Endothelial cell of umbilical vein (primary cell): ENCODE measurements around the gene SPDYE6. TPM values are rescaled to one million over a fixed set of nuclear protein-coding genes. Genes with fewer than 3 reads are reported as not detected.

Experiments used
- BruUV-seq: library from RNA; stranded (reverse); fragments of 400-500 nt; replicated peaks from 2 replicates; lab custom pipeline; 2021; lab: Mats Ljungman, UMichigan
- CTCF ChIA-PET: fragments of 300-600, 350-600 bp; sonication (Branson Sonifier 250); formaldehyde crosslinking; loops from one replicate; lab custom pipeline; 2021; ENCODE audit warnings: antibody characterized with exemption, inconsistent platforms; lab: Charles Lee
- POLR2A ChIA-PET: fragments of 300-600, 350-600 bp; sonication (Branson Sonifier 250); formaldehyde crosslinking; loops from one replicate; lab custom pipeline; 2021; ENCODE audit warnings: antibody characterized with exemption, inconsistent platforms; lab: Charles Lee
- DNase-seq: peaks from one replicate; pipeline ENCODE4 v3.0.0-alpha.2; 2011; ENCODE audit warnings: low read depth, low spot score
- FAIRE-seq: peaks from 2 replicates; lab custom pipeline; 2011; peaks lifted over from hg19 to GRCh38; lab: Jason Lieb, UNC
- H2AFZ ChIP-seq: 2 replicates; pipeline ENCODE4 v1.6.0; 2012; ENCODE audit warnings: low read depth, low read length, control low read depth, inconsistent platforms
- H3K27ac ChIP-seq: 2 replicates; pipeline ENCODE4 v1.5.1; 2011; ENCODE audit warnings: low read depth, mild to moderate bottlenecking, control low read depth, low read length, moderate library complexity; ENCODE audit not compliant: insufficient read depth
- H3K27me3 ChIP-seq, 2 experiments: 2 replicates each; pipeline versions ENCODE4 v1.6.0 to v1.6.1; 2011; ENCODE audit warnings: low read length in 2 of 2, mixed read lengths in 1 of 2; ENCODE audit not compliant: control insufficient read depth in 2 of 2, insufficient read depth in 2 of 2
- H3K36me3 ChIP-seq, 2 experiments: 2 replicates in 1 of 2; 3 replicates in 1 of 2; pipeline ENCODE4 v1.5.1; 2011; ENCODE audit warnings: low read length in 2 of 2, mild to moderate bottlenecking in 1 of 2, moderate library complexity in 1 of 2; ENCODE audit not compliant: control insufficient read depth in 2 of 2, insufficient read depth in 2 of 2; ENCODE audit errors: extremely low read depth in 1 of 2
- H3K4me1 ChIP-seq: 3 replicates; pipeline ENCODE4 v1.5.1; 2011; ENCODE audit warnings: mild to moderate bottlenecking, low read length; ENCODE audit not compliant: control insufficient read depth, insufficient read depth; ENCODE audit errors: extremely low read depth
- H3K4me2 ChIP-seq: 2 replicates; pipeline ENCODE4 v1.6.1; 2011; ENCODE audit warnings: low read length, control low read depth, mixed read lengths; ENCODE audit not compliant: insufficient read depth
- H3K4me3 ChIP-seq, 3 experiments: fragments of 200-600 bp in 1 of 3; sonication (generic), shearing (Covaris generic) in 1 of 3; replicated peaks in 1 of 3; 2 replicates each; pipeline ENCODE4 v1.5.1; 2011 to 2016; ENCODE audit warnings: control low read depth in 3 of 3, low read length in 3 of 3, mild to moderate bottlenecking in 2 of 3, inconsistent platforms in 1 of 3, low read depth in 1 of 3, moderate library complexity in 1 of 3; ENCODE audit not compliant: insufficient read depth in 1 of 3
- H3K79me2 ChIP-seq: 2 replicates; pipeline ENCODE4 v1.6.0; 2012; ENCODE audit warnings: low read length, inconsistent platforms; ENCODE audit not compliant: control insufficient read depth, insufficient read depth
- H3K9ac ChIP-seq: replicated peaks from 2 replicates; pipeline ENCODE3; 2011; ENCODE audit warnings: low read length, control low read depth; ENCODE audit not compliant: insufficient read depth; ENCODE audit errors: extremely low read depth
- H3K9me1 ChIP-seq: replicated peaks from 3 replicates; pipeline ENCODE4 v1.6.0; 2011; ENCODE audit warnings: mild to moderate bottlenecking, low read length; ENCODE audit not compliant: control insufficient read depth, insufficient read depth; ENCODE audit errors: extremely low read depth
- H3K9me3 ChIP-seq: replicated peaks from 2 replicates; pipeline ENCODE4 v1.5.1; 2012; ENCODE audit warnings: low read length, inconsistent platforms; ENCODE audit not compliant: control insufficient read depth, insufficient read depth
- H4K20me1 ChIP-seq: replicated peaks from 2 replicates; pipeline ENCODE3; 2011; ENCODE audit warnings: mild to moderate bottlenecking, low read length; ENCODE audit not compliant: control insufficient read depth, insufficient read depth; ENCODE audit errors: extremely low read depth
- EZH2 ChIP-seq: IDR thresholded peaks from 2 replicates; pipeline ENCODE4 v1.6.1; 2012; ENCODE audit warnings: borderline replicate concordance, low read depth, mild to moderate bottlenecking, moderate library complexity, low read length, inconsistent platforms; ENCODE audit not compliant: severe bottlenecking
- FOS ChIP-seq: IDR thresholded peaks from 2 replicates; pipeline ENCODE4 v1.6.1; 2011; ENCODE audit warnings: mild to moderate bottlenecking, low read length, moderate library complexity, borderline replicate concordance; ENCODE audit not compliant: insufficient read depth
- GATA2 ChIP-seq: IDR thresholded peaks from 2 replicates; pipeline ENCODE4 v1.7.0; 2011; ENCODE audit warnings: low read depth, mild to moderate bottlenecking, moderate library complexity, mixed read lengths, low read length; ENCODE audit not compliant: insufficient read length, insufficient read depth
- JUN ChIP-seq: IDR thresholded peaks from 2 replicates; pipeline ENCODE4 v1.6.1; 2011; ENCODE audit warnings: borderline replicate concordance, low read depth; ENCODE audit not compliant: insufficient read length, insufficient read depth
- MYC ChIP-seq: IDR thresholded peaks from one replicate; pipeline ENCODE4 v1.6.1; 2011; ENCODE audit warnings: mild to moderate bottlenecking, low read depth, low read length
- POLR2A ChIP-seq: IDR thresholded peaks from 2 replicates; pipeline ENCODE4 v1.6.1; 2012; ENCODE audit warnings: low read depth, mild to moderate bottlenecking, control low read depth, low read length
- POLR2AphosphoS5 ChIP-seq: IDR thresholded peaks from 2 replicates; pipeline ENCODE4 v1.6.1; 2012; ENCODE audit warnings: low read depth, mild to moderate bottlenecking, control low read depth, low read length, moderate library complexity; ENCODE audit not compliant: insufficient read depth
- dilution Hi-C: fragments of 300-500 bp; cut with MboI; formaldehyde crosslinking; loops from one replicate; pipeline ENCODE4 v1.15.0; 2019; ENCODE audit warnings: low sequenced_read_pairs; ENCODE audit not compliant: extremely low pct_ligation_motif_present
- intact Hi-C: fragments of 100-400 bp; cut with micrococcal nuclease; formaldehyde crosslinking; loops from one replicate; pipeline ENCODE4 v1.10.0; 2022
- polyA plus RNA-seq, 4 experiments: library from polyadenylated mRNA; depleted of rRNA in 3 of 4; stranded (reverse) in 3 of 4; unstranded in 1 of 4; fragments of >200 nt; gene quantifications; 2 replicates each; pipeline versions ENCODE4 v1.2.1 to v1.2.3, GENCODE V29; 2011 to 2012; ENCODE audit warnings: missing spikeins in 1 of 4
- total RNA-seq: library from RNA; stranded (reverse); gene quantifications from 2 replicates; pipeline ENCODE4 v1.2.3, GENCODE V29; 2021
- TF ChIP-seq, protein P1 (sequence below): IDR thresholded peaks from 2 replicates; pipeline ENCODE4 v1.6.1; 2011; ENCODE audit not compliant: insufficient read depth, insufficient read length
- TF ChIP-seq, protein P2 (sequence below), 2 donors: IDR thresholded peaks; 1 replicate in 1 of 2; 2 replicates in 1 of 2; pipeline ENCODE4 v1.5.1; 2011; ENCODE audit warnings: low read length in 2 of 2, mild to moderate bottlenecking in 2 of 2, moderate library complexity in 2 of 2, control low read depth in 1 of 2, inconsistent platforms in 1 of 2, low read depth in 1 of 2; ENCODE audit not compliant: insufficient read depth in 1 of 2; ENCODE audit errors: extremely low read depth in 1 of 2

The SPDYE6 gene
- total and polyA plus RNA-seq, 2 donors (not counting 3 experiments of a cell fraction or from before 2014, with no cell fraction given) = not detected

DNA sequence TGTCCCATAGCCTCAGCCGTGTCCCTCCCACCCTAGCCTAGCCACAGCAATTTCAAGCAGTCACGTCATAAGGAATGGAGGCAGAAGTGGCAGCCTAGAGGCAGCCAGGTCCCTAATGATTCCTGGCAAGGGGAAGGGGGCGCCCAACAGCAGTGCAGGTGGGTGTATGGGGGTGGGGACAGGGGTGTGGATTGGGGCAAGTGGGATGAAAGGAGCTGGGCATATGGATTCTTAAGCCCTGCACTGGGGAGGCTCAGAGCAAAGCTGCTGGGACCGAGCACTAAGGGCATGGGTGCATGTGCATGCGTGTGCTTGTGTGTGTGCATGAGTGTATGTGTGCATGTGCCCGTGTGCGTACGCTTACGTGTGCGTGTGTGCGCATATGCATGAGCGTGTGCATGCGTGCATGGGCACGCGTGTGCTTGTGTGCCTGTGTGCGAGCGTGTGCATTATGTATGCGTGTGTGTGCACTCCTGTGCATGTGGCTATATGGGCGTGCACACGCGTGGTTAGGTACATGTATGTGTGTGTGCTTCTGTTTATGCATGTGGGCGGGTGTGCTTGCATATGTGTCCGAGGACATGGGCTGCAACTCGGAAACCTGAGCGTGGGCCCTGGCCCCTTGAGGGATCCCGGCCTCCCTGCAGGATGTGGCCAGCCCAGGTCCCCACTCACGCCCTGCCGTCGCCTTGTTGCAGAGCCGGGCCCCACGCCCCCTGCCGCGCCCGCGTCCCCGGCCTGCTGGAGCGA, 35.5 kb downstream of the SPDYE6 start:
- no peaks in the 10 kb centered on the region for H3K27me3 ChIP-seq
- H3K9me1 ChIP-seq = no peaks in the 10 kb centered on the region
- no peak overlapping the region for H3K4me3 ChIP-seq
- H3K36me3 ChIP-seq = no peaks in the 10 kb centered on the region
- peaks cover 10% of the 10 kb centered on the region for H3K4me1 ChIP-seq
- H2AFZ ChIP-seq = no peak overlapping the region
- no peaks in the 10 kb centered on the region for H3K79me2 ChIP-seq
- no peak for DNase-seq
- no peak overlapping the region for H3K9ac ChIP-seq
- intact Hi-C loops (no loop called here), dilution Hi-C loops (no loop called here)
- ChIA-PET POLR2A (no interaction called here), CTCF (interaction anchor here (0.6 to 1.7 kb wide), 6 partner anchors 16 to 48 kb away, joined by 3 to 6 read pairs (median 3); no protein-coding TSS in a partner anchor)
- TF ChIP-seq EZH2 (no peak), GATA2 (no peak), JUN (no peak), MYC (no peak), POLR2A (no peak), FOS (no peak), POLR2AphosphoS5 (no peak)
- TF ChIP-seq, protein P1, sequence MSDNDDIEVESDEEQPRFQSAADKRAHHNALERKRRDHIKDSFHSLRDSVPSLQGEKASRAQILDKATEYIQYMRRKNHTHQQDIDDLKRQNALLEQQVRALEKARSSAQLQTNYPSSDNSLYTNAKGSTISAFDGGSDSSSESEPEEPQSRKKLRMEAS = no peak
- TF ChIP-seq, protein P2, sequence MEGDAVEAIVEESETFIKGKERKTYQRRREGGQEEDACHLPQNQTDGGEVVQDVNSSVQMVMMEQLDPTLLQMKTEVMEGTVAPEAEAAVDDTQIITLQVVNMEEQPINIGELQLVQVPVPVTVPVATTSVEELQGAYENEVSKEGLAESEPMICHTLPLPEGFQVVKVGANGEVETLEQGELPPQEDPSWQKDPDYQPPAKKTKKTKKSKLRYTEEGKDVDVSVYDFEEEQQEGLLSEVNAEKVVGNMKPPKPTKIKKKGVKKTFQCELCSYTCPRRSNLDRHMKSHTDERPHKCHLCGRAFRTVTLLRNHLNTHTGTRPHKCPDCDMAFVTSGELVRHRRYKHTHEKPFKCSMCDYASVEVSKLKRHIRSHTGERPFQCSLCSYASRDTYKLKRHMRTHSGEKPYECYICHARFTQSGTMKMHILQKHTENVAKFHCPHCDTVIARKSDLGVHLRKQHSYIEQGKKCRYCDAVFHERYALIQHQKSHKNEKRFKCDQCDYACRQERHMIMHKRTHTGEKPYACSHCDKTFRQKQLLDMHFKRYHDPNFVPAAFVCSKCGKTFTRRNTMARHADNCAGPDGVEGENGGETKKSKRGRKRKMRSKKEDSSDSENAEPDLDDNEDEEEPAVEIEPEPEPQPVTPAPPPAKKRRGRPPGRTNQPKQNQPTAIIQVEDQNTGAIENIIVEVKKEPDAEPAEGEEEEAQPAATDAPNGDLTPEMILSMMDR (IDR thresholded peaks at IDR 0.05; ENCODE audit: extremely low read depth in 1 of 2, insufficient read depth in 1 of 2, low read depth in 1 of 2, low read length in 2 of 2) = no peak
- no peaks in the 10 kb centered on the region for H3K9me3 ChIP-seq
- BruUV-seq = no TSS peak
- H3K4me2 ChIP-seq = no peak overlapping the region
- no peak overlapping the region for H3K27ac ChIP-seq
- no peak for FAIRE-seq
- H4K20me1 ChIP-seq = no peaks in the 10 kb centered on the region
